Right renal cortex interstitium (tissue), 3 donors: ENCODE results near the gene TSPAN33. TPM values are rescaled to one million over a fixed set of nuclear protein-coding genes. Genes with fewer than 3 reads are reported as not detected.

Source experiments
- DNase-seq, 3 donors: peaks; one replicate each; pipeline ENCODE4 v3.0.0-alpha.2; 2013; ENCODE audit warnings: low read depth in 3 of 3, low spot score in 2 of 3
- polyA plus RNA-seq, 3 donors: library from polyadenylated mRNA; unstranded; fragments of 120-200 nt; gene quantifications; one replicate each; pipeline ENCODE4 v1.2.1, GENCODE V29; 2013; ENCODE audit not compliant: insufficient read length in 3 of 3

TSPAN33 gene
- polyA plus RNA-seq, 3 donors, result 68.2 to 79.3 (median 69.6) TPM

DNA sequence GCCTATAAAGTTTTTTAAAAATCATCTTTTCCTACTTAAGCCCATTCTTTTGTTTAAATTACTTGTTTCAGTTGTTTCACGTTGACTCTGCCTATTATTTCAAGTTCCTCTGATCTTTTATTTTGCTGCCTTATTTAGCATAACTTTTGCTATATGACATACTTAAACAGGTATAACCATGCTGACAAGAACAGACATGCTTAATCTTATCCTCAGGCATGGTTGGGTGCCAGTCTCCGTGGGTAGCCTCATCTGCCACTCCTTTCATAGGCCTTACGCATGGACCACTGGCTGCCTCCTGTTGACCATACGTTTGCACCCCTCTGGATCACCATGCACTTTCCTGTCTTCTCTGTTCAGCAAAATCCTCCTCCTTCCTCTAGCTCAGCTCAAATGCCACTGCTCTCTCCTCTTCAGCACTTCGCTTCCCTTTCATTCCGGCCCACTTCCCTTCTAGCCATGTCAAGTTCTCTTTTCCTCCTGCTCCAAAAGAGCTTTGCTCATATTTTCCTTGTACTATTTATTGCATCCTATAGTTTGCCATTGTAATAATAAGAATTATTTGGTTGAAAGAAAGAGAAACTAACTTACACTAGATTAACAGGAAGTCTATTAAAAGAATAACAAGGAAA is 10.0 kb upstream of the TSPAN33 start:
- no peak for DNase-seq

- DNase-seq, result no peak
These were observed 7.4 kb upstream of the TSPAN33 start for GRCh38 chr7:129136887-129137642.

- DNase-seq, result no peak
These were observed 798 bp upstream of the TSPAN33 start for GRCh38 chr7:129143724-129144094.

DNA sequence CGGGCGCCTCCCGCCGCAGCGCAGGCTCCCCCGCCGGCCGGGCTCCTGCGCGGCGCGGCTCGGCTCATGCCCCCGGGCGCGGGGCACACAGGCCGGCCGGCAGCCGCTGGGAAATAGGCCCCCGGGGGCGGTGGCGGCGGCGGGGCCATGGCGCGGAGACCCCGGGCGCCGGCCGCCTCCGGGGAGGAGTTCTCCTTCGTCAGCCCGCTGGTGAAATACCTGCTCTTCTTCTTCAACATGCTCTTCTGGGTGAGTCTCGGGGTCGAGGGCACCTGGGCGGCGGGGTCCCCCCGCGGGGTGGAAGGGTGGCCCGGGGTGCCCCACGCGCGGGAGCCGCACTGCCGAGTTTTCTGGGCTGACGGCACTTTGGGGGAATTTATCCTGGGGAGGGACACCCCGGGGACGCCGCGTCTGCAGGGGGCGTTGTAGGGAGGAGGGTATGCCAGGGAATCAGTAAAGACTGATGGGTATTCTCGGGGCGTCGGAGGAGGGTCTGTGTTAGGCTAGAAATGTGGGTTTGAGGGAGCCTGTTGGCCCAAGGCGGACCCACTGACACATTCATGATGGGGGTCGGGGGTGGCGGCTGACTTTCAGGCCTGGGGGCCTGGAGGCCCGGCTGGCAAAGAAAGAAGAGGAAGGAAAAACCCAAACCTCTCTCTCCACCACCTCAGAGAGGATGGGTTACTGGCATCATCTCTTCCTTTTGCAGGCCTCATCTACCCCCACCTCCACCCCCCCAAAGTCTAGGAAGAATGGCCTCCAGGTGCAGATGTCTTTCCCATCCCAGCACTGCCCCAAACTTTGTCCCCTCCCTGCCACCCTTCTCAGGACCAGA is 544 bp downstream of the TSPAN33 start:
- no peak for DNase-seq

GRCh38 chr7:129146237-129146979 is 1.9 kb downstream of the TSPAN33 start:
- DNase-seq, result no peak

- DNase-seq, result no peak
These were observed 3.2 kb downstream of the TSPAN33 start for GRCh38 chr7:129147731-129148130.

GRCh38 chr7:129149511-129149910 is 5.0 kb downstream of the TSPAN33 start:
- no peak for DNase-seq

DNA sequence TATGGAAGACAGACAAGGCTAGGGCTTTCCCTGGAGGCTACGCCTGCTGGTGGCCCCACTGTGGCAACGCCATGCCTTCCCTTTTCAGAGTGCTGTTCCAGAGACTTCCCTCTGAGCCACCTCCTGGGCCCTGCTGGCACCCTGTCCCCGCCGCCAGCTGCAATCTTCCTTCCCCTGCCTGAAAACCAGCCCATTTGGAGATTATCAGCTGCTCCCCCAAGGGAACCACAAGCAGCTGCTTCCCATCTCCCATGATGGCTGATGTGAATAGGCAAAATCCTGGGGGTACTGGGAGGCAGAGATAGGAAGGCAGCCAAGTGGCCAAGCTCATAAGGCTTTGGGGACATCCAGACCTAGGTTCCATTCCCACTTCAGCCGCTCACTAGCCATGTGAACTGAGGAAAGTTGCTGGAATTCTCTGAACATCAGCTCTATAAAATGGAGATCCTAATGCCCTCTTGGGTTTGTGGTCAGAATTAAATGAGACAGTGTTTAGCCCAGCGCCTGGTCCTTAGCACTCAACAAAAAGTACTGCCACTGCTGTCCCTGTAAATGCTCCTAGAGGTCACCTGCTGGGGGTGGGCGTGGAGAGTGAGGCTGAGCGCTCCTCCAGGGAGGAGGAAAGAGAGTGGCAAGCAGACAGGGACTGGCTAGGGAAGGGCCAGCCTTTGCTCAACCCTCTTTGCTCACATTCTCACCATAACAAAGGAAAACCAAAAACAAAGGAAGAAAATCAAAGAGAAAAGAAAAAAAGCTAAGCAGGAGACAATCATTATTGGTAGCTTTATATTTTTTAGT is 5.9 kb downstream of the TSPAN33 start:
- DNase-seq, result no peak

DNA sequence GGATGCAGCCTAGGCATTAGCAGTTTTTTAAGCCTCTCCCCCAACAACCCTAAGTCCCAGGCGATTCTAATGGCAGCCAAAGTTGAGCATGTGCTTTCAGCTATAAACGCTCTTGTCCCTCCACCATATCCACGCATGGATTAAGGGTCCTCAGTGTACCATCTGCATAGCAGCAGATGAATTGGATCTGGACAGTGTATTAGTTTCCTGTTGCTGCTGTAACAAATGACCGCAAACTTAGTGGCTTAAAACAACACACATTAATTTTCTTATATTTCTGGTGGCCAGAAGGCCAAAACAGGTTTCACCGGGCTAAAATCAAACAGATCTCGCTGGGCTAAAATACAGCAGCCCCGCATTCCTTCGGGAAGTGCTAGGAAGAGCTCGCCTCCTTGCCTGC is 13.1 kb downstream of the TSPAN33 start:
- DNase-seq, result no peak

GRCh38 chr7:129159539-129159938 is 15.0 kb downstream of the TSPAN33 start:
- DNase-seq, result no peak

GRCh38 chr7:129160161-129160905 is 15.8 kb downstream of the TSPAN33 start:
- peak in 1 of 3 donors; percentile 23 for DNase-seq

- peak in 1 of 3 donors; percentile 19 for DNase-seq
These were observed 17.2 kb downstream of the TSPAN33 start for GRCh38 chr7:129161524-129162225.

- no peak for DNase-seq
These were observed 18.2 kb downstream of the TSPAN33 start for GRCh38 chr7:129162732-129163131.

GRCh38 chr7:129163875-129164544 is 19.5 kb downstream of the TSPAN33 start:
- DNase-seq, result peak in 1 of 3 donors; percentile 39

DNA sequence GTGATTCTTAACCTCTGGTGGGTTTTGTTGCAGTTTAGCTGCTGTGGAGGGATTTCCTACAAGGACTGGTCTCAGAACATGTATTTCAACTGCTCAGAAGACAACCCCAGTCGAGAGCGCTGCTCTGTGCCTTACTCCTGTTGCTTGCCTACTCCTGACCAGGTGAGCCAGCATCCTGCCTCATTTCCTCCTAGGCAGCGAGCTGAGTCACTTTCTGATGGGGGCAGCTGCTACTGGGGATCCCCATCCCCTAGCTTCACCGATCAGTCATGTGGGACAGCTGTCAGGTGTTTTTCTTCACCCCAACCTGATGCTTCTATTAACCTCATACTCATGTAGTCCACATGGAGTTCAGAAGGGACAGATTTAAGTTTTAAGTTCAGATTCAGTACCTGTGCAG is 22.2 kb downstream of the TSPAN33 start:
- DNase-seq, result no peak

DNA sequence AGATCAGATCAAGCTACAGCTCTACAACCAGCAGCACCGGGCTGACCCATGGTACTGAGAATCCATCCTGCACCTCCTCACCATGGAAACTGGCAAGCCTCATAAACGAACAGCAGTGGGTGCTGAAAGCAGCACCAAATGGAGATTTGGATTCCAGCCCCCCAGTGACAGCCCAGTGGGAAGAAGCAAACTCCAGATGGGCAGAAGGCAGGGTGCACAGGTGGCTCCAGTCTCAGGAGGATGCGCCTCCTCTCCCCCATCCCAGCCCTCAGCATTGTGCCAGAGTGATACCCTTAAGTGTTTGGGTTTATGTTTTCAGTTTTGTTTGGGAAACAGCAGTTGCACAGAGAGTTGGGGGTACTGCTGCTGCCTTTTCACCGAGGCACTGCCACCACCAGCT is 23.3 kb downstream of the TSPAN33 start:
- DNase-seq, result no peak

- peak in 1 of 3 donors; percentile 16 for DNase-seq
These were observed 23.9 kb downstream of the TSPAN33 start for GRCh38 chr7:129168231-129169021.
